Endodermal cell (in vitro differentiated cells): ENCODE data around the gene CCSER1. TPM values are rescaled to one million over a fixed set of nuclear protein-coding genes. Genes with fewer than 3 reads are reported as not detected.

ENCODE experiments used
- DNase-seq: peaks from one replicate; pipeline ENCODE4 v3.0.0-alpha.2; 2017
- H3K27ac ChIP-seq: 2 replicates; pipeline ENCODE4 v1.5.1; 2013; ENCODE audit warnings: mild to moderate bottlenecking, low read depth, low read length, moderate library complexity
- H3K27me3 ChIP-seq: 2 replicates; pipeline ENCODE4 v1.6.1; 2013; ENCODE audit warnings: mild to moderate bottlenecking, low read length, moderate library complexity; ENCODE audit not compliant: insufficient read depth, control insufficient read depth, poor library complexity, severe bottlenecking
- H3K36me3 ChIP-seq: 2 replicates; pipeline ENCODE4 v1.7.0; 2013; ENCODE audit warnings: mild to moderate bottlenecking, low read length, moderate library complexity; ENCODE audit not compliant: control insufficient read depth, insufficient read depth
- H3K4me1 ChIP-seq: one replicate; pipeline ENCODE4 v1.7.0; 2013; ENCODE audit warnings: low read length; ENCODE audit not compliant: control insufficient read depth, insufficient read depth
- H3K4me3 ChIP-seq: 2 replicates; pipeline ENCODE4 v1.5.1; 2013; ENCODE audit warnings: mild to moderate bottlenecking, low read length, moderate library complexity
- H3K9ac ChIP-seq: 2 replicates; pipeline ENCODE4 v1.6.1; 2013; ENCODE audit warnings: mild to moderate bottlenecking, low read length, moderate library complexity; ENCODE audit not compliant: poor library complexity, severe bottlenecking; ENCODE audit errors: extremely low read depth
- H3K9me3 ChIP-seq: 2 replicates; pipeline ENCODE4 v1.6.1; 2013; ENCODE audit warnings: mild to moderate bottlenecking, low read length, moderate library complexity; ENCODE audit not compliant: control insufficient read depth
- H3K27ac Mint-ChIP-seq: 2 replicates; pipeline ENCODE4 v1.8.0; 2020; ENCODE audit warnings: mixed read lengths
- H3K27me3 Mint-ChIP-seq: 2 replicates; pipeline ENCODE4 v1.8.0; 2021; ENCODE audit warnings: mild to moderate bottlenecking, mixed read lengths; ENCODE audit not compliant: insufficient read depth
- H3K36me3 Mint-ChIP-seq: 2 replicates; pipeline ENCODE4 v1.8.0; 2020; ENCODE audit warnings: low read depth, mixed read lengths
- H3K4me1 Mint-ChIP-seq: 2 replicates; pipeline ENCODE4 v1.8.0; 2020; ENCODE audit warnings: mixed read lengths
- H3K4me3 Mint-ChIP-seq: 2 replicates; pipeline ENCODE4 v1.8.0; 2020; ENCODE audit warnings: mild to moderate bottlenecking, moderate library complexity, mixed read lengths
- H3K9me3 Mint-ChIP-seq: 2 replicates; pipeline ENCODE4 v1.8.0; 2020; ENCODE audit warnings: mild to moderate bottlenecking, mixed read lengths
- CTCF ChIP-seq: fragments of 200-600 bp; sonication (generic); conservative IDR thresholded peaks from 2 replicates; pipeline ENCODE4 v1.5.0; 2021; ENCODE audit warnings: antibody characterized with exemption, mild to moderate bottlenecking
- WGBS, 2 experiments: methylation state at CpG; one replicate each; pipeline versions ENCODE4 v1.1.5 to v1.1.7; 2013; ENCODE audit warnings: missing lambda C conversion rate in 2 of 2, mixed read lengths in 1 of 2; ENCODE audit not compliant: insufficient coverage in 1 of 2, insufficient read length in 1 of 2; 5-methylcytosine and 5-hydroxymethylcytosine counted together
- total RNA-seq, 2 donors: library from RNA; stranded (reverse); fragmentation: NEBNext Ultra II Directional in 1 of 2; extraction: Animal tissue kit (Norgen Biotek cat#: 25700) in 1 of 2; gene quantifications; 2 replicates in 1 of 2; 3 replicates in 1 of 2; pipeline ENCODE4 v1.2.1, GENCODE V29; 2021

Gene CCSER1
- total RNA-seq, 2 donors from 2014 or later = 1.1 to 2.2 TPM

GRCh38 chr4:91600301-91600700, 1473.1 kb downstream of the CCSER1 start:
- Histone ChIP-seq H3K4me1 (no peaks in the 10 kb centered on the region), H3K36me3 (no peaks in the 10 kb centered on the region), H3K27ac (no peak overlapping the region), H3K9me3 (no peaks in the 10 kb centered on the region), H3K27me3 (no peaks in the 10 kb centered on the region), H3K4me3 (no peak overlapping the region), H3K9ac (no peak overlapping the region)
- no peaks in the 10 kb centered on the region for H3K4me1 Mint-ChIP-seq
- WGBS, 2 experiments = 83 to 97% methylated on average over 1 of the region's 1 CpG
- H3K36me3 Mint-ChIP-seq = no peaks in the 10 kb centered on the region
- H3K9me3 Mint-ChIP-seq = no peaks in the 10 kb centered on the region
- H3K27me3 Mint-ChIP-seq = no peaks in the 10 kb centered on the region
- H3K27ac Mint-ChIP-seq = no peak overlapping the region
- no peak overlapping the region for H3K4me3 Mint-ChIP-seq
- DNase-seq = no peak
- TF ChIP-seq CTCF = no peak

- 81% methylated on average over 1 of the region's 1 CpG; no CpG with 5 or more reads in 1 of the 2 experiments for WGBS, 2 experiments
- DNase-seq = no peak
- no peaks in the 10 kb centered on the region for H3K36me3 Mint-ChIP-seq
- no peaks in the 10 kb centered on the region for H3K4me1 Mint-ChIP-seq
- Histone ChIP-seq H3K27ac (no peak overlapping the region), H3K4me1 (no peaks in the 10 kb centered on the region), H3K36me3 (no peaks in the 10 kb centered on the region), H3K9ac (no peak overlapping the region), H3K27me3 (no peaks in the 10 kb centered on the region), H3K4me3 (no peak overlapping the region), H3K9me3 (no peaks in the 10 kb centered on the region)
- H3K27ac Mint-ChIP-seq = no peak overlapping the region
- no peaks in the 10 kb centered on the region for H3K27me3 Mint-ChIP-seq
- no peak overlapping the region for H3K4me3 Mint-ChIP-seq
- no peaks in the 10 kb centered on the region for H3K9me3 Mint-ChIP-seq
- TF ChIP-seq CTCF = no peak
These were observed 1474.2 kb downstream of the CCSER1 start for GRCh38 chr4:91601401-91601800.

- Mint-ChIP-seq H3K4me3 (no peak overlapping the region), H3K27ac (no peak overlapping the region), H3K36me3 (no peaks in the 10 kb centered on the region), H3K4me1 (no peaks in the 10 kb centered on the region), H3K27me3 (no peaks in the 10 kb centered on the region), H3K9me3 (no peaks in the 10 kb centered on the region)
- Histone ChIP-seq H3K27ac (no peak overlapping the region), H3K27me3 (no peaks in the 10 kb centered on the region), H3K9me3 (no peaks in the 10 kb centered on the region), H3K4me1 (no peaks in the 10 kb centered on the region), H3K9ac (no peak overlapping the region), H3K4me3 (no peak overlapping the region), H3K36me3 (no peaks in the 10 kb centered on the region)
- no peak for TF ChIP-seq CTCF
- 83% methylated on average over 5 of the region's 5 CpGs; no CpG with 5 or more reads in 1 of the 2 experiments for WGBS, 2 experiments
- no peak for DNase-seq
These were observed 1484.6 kb downstream of the CCSER1 start for GRCh38 chr4:91611782-91612181.
